Spleen (tissue), 7 donors: ENCODE results near the gene EBF4.

Experiments used
- POLR2A ChIP-seq, 3 donors: fragments of 450-650 bp; IDR thresholded peaks; one replicate each; pipeline ENCODE4 v1.5.1; 2017; ENCODE audit warnings: antibody characterized with exemption in 3 of 3, mild to moderate bottlenecking in 1 of 3
- POLR2AphosphoS5 ChIP-seq, 3 donors: sonication (generic); formaldehyde crosslinking; IDR thresholded peaks; one replicate each; pipeline ENCODE4 v1.5.1; 2017; ENCODE audit warnings: antibody characterized with exemption in 3 of 3
- TF ChIP-seq, protein P1 (sequence below), 11 experiments: fragments of 200-600 bp in 7 of 11; fragments of 450-650 bp in 4 of 11; sonication (generic) in 4 of 11; IDR thresholded peaks in 8 of 11; conservative IDR thresholded peaks in 3 of 11; 1 replicate in 7 of 11; 2 replicates in 4 of 11; pipeline versions ENCODE4 v1.4.0 to v1.8.0; 2016 to 2021; ENCODE audit warnings: antibody characterized with exemption in 11 of 11, inconsistent platforms in 4 of 11, mild to moderate bottlenecking in 1 of 11
- donor health status: DM: no; HTN: no; CAD: no; lungs with moderate emphysema.
- donor health status: DM: no; HTN: no; CAD: no.
- donor health status: DM: no; HTN: no; CAD: no.

DNA sequence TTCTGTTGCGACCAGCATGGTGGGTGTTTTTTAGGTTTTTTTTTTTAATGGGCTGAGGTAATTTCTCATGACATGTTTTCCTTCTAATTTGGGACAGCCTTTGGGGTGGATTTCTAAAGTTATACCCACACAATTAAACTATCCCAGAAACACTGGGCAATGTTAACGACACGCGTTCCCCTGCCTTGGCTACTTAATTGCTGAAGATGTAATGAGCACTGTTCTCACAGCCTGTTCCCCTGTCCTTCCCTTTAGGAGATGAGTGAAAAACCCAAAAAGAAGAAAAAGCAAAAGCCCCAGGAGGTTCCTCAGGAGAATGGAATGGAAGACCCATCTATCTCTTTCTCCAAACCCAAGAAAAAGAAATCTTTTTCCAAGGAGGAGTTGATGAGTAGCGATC, 34.9 kb upstream of the EBF4 start:
- TF ChIP-seq, protein P1, sequence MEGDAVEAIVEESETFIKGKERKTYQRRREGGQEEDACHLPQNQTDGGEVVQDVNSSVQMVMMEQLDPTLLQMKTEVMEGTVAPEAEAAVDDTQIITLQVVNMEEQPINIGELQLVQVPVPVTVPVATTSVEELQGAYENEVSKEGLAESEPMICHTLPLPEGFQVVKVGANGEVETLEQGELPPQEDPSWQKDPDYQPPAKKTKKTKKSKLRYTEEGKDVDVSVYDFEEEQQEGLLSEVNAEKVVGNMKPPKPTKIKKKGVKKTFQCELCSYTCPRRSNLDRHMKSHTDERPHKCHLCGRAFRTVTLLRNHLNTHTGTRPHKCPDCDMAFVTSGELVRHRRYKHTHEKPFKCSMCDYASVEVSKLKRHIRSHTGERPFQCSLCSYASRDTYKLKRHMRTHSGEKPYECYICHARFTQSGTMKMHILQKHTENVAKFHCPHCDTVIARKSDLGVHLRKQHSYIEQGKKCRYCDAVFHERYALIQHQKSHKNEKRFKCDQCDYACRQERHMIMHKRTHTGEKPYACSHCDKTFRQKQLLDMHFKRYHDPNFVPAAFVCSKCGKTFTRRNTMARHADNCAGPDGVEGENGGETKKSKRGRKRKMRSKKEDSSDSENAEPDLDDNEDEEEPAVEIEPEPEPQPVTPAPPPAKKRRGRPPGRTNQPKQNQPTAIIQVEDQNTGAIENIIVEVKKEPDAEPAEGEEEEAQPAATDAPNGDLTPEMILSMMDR (IDR thresholded peaks at IDR 0.05 in 8 of 11, conservative IDR thresholded peaks at IDR 0.05 in 3 of 11) = no peak
- no peak for TF ChIP-seq POLR2A (IDR thresholded peaks at IDR 0.05)
- no peak for TF ChIP-seq POLR2AphosphoS5 (IDR thresholded peaks at IDR 0.05)
